ENCODE data around the gene TMOD2.

The TMOD2 gene

GRCh38 chr15:51803965-51804364 lies 52.6 kb downstream of the TMOD2 start:
- no peak for ATAC-seq
- H3K4me1 Mint-ChIP-seq: no peaks in the 10 kb centered on the region

GRCh38 chr15:51806123-51806522 lies 54.7 kb downstream of the TMOD2 start:
- no peak overlapping the region for H3K4me3 Mint-ChIP-seq
- DNase-seq (ENCODE audit: low spot score in 2 of 2) (no peak), ATAC-seq (no peak)
- peaks cover 16% of the 10 kb centered on the region for H3K36me3 Mint-ChIP-seq
- no peaks in the 10 kb centered on the region for H3K4me1 Mint-ChIP-seq
- H3K27ac Mint-ChIP-seq: no peak overlapping the region
- no peaks in the 10 kb centered on the region for H3K9me3 Mint-ChIP-seq

More at GRCh38 chr15:51803965-51804364, 52.6 kb downstream of the TMOD2 start:
- no peak overlapping the region for H3K27ac Mint-ChIP-seq
- peaks cover 29% of the 10 kb centered on the region for H3K36me3 Mint-ChIP-seq
- DNase-seq (ENCODE audit: low spot score in 2 of 2): no peak
- H3K9me3 Mint-ChIP-seq: no peaks in the 10 kb centered on the region
- no peak overlapping the region for H3K4me3 Mint-ChIP-seq

- ATAC-seq (no peak), DNase-seq (ENCODE audit: low spot score in 2 of 2) (no peak)
- Mint-ChIP-seq H3K36me3 (peaks cover 8% of the 10 kb centered on the region), H3K27ac (no peak overlapping the region), H3K9me3 (no peaks in the 10 kb centered on the region), H3K4me3 (no peak overlapping the region), H3K4me1 (no peaks in the 10 kb centered on the region)
Measured at GRCh38 chr15:51809457-51809856, 58.1 kb downstream of the TMOD2 start.

GRCh38 chr15:51812598-51812997 lies 61.2 kb downstream of the TMOD2 start:
- no peak for ATAC-seq

GRCh38 chr15:51814606-51815005 lies 63.2 kb downstream of the TMOD2 start:
- no peak for DNase-seq (ENCODE audit: low spot score in 2 of 2)
- Mint-ChIP-seq H3K36me3 (no peaks in the 10 kb centered on the region), H3K4me1 (no peaks in the 10 kb centered on the region), H3K27ac (no peak overlapping the region), H3K4me3 (no peak overlapping the region), H3K9me3 (peaks cover 3% of the 10 kb centered on the region)
- ATAC-seq: no peak

More at GRCh38 chr15:51812598-51812997, 61.2 kb downstream of the TMOD2 start:
- Mint-ChIP-seq H3K4me3 (no peak overlapping the region), H3K36me3 (peaks cover 2% of the 10 kb centered on the region), H3K9me3 (no peaks in the 10 kb centered on the region), H3K27ac (no peak overlapping the region), H3K4me1 (no peaks in the 10 kb centered on the region)
- no peak for DNase-seq (ENCODE audit: low spot score in 2 of 2)

GRCh38 chr15:51816611-51817010 lies 65.2 kb downstream of the TMOD2 start:
- H3K9me3 Mint-ChIP-seq: peaks cover 18% of the 10 kb centered on the region
- H3K4me3 Mint-ChIP-seq: no peak overlapping the region
- H3K36me3 Mint-ChIP-seq: no peaks in the 10 kb centered on the region
- H3K27ac Mint-ChIP-seq: no peak overlapping the region
- H3K4me1 Mint-ChIP-seq: no peaks in the 10 kb centered on the region
- DNase-seq (ENCODE audit: low spot score in 2 of 2) (no peak), ATAC-seq (no peak)

- ATAC-seq: no peak
- Mint-ChIP-seq H3K27ac (no peak overlapping the region), H3K4me1 (no peaks in the 10 kb centered on the region), H3K4me3 (no peak overlapping the region), H3K36me3 (no peaks in the 10 kb centered on the region), H3K9me3 (peaks cover 18% of the 10 kb centered on the region)
- DNase-seq (ENCODE audit: low spot score in 2 of 2): no peak
Measured at GRCh38 chr15:51818150-51818549, 66.8 kb downstream of the TMOD2 start.

- no peak overlapping the region for H3K27ac Mint-ChIP-seq
- H3K4me1 Mint-ChIP-seq: peaks cover 8% of the 10 kb centered on the region
- peaks cover 6% of the 10 kb centered on the region for H3K9me3 Mint-ChIP-seq
- DNase-seq (ENCODE audit: low spot score in 2 of 2) (no peak), ATAC-seq (no peak)
- H3K4me3 Mint-ChIP-seq: no peak overlapping the region
- peaks cover 5% of the 10 kb centered on the region for H3K36me3 Mint-ChIP-seq
Measured at GRCh38 chr15:51825698-51826097, 74.3 kb downstream of the TMOD2 start.

- ATAC-seq (no peak), DNase-seq (ENCODE audit: low spot score in 2 of 2) (no peak)
- H3K36me3 Mint-ChIP-seq: peaks cover 9% of the 10 kb centered on the region
- peaks cover 38% of the 10 kb centered on the region for H3K4me1 Mint-ChIP-seq
- H3K27ac Mint-ChIP-seq: peak overlapping the region; percentile 95
- no peaks in the 10 kb centered on the region for H3K9me3 Mint-ChIP-seq
- H3K4me3 Mint-ChIP-seq: peak overlapping the region; percentile 93
Measured at GRCh38 chr15:51828621-51829375, 77.4 kb downstream of the TMOD2 start.

- peaks cover 43% of the 10 kb centered on the region for H3K4me1 Mint-ChIP-seq
Measured at GRCh38 chr15:51829376-51830275, 78.2 kb downstream of the TMOD2 start, which contains the start of gene TMOD3. Gene TMOD3 (plus strand): TSS chr15:51829653. CDS start chr15:51862885, 33,232 bp downstream.

GRCh38 chr15:51830276-51830806 lies 78.9 kb downstream of the TMOD2 start:
- Mint-ChIP-seq H3K4me1 (peaks cover 49% of the 10 kb centered on the region), H3K36me3 (peaks cover 16% of the 10 kb centered on the region), H3K4me3 (peak overlapping the region; percentile 93), H3K9me3 (no peaks in the 10 kb centered on the region), H3K27ac (peak overlapping the region; percentile 95)
- DNase-seq (ENCODE audit: low spot score in 2 of 2): no peak
- ATAC-seq: peak; percentile 14

More at GRCh38 chr15:51829376-51830275, 78.2 kb downstream of the TMOD2 start, which contains the start of gene TMOD3:
- Mint-ChIP-seq H3K9me3 (no peaks in the 10 kb centered on the region), H3K36me3 (peaks cover 9% of the 10 kb centered on the region), H3K4me3 (peak within 1 kb of the TSS; percentile 93), H3K27ac (peak within 1 kb of the TSS; percentile 95)
- ATAC-seq: peak; percentile 88
- DNase-seq (ENCODE audit: low spot score in 2 of 2): peak; percentile 92 to 97

GRCh38 chr15:51833772-51834171 lies 82.4 kb downstream of the TMOD2 start:
- peak; percentile 79 for ATAC-seq
- Mint-ChIP-seq H3K27ac (peak overlapping the region; percentile 46), H3K4me3 (peak overlapping the region; percentile 93)

GRCh38 chr15:51837792-51838251 lies 86.4 kb downstream of the TMOD2 start:
- Mint-ChIP-seq H3K4me1 (peaks cover 93% of the 10 kb centered on the region), H3K4me3 (peak overlapping the region; percentile 12), H3K27ac (peak overlapping the region; percentile 26), H3K36me3 (peaks cover 24% of the 10 kb centered on the region), H3K9me3 (no peaks in the 10 kb centered on the region)
- ATAC-seq: no peak
- no peak for DNase-seq (ENCODE audit: low spot score in 2 of 2)

More at GRCh38 chr15:51833772-51834171, 82.4 kb downstream of the TMOD2 start:
- no peaks in the 10 kb centered on the region for H3K9me3 Mint-ChIP-seq
- H3K4me1 Mint-ChIP-seq: peaks cover 83% of the 10 kb centered on the region
- H3K36me3 Mint-ChIP-seq: peaks cover 33% of the 10 kb centered on the region
- DNase-seq (ENCODE audit: low spot score in 2 of 2): no peak

- no peak for ATAC-seq
- H3K36me3 Mint-ChIP-seq: peaks cover 24% of the 10 kb centered on the region
- peaks cover 93% of the 10 kb centered on the region for H3K4me1 Mint-ChIP-seq
- no peak overlapping the region for H3K27ac Mint-ChIP-seq
- H3K9me3 Mint-ChIP-seq: no peaks in the 10 kb centered on the region
- H3K4me3 Mint-ChIP-seq: peak overlapping the region; percentile 12
- no peak for DNase-seq (ENCODE audit: low spot score in 2 of 2)
Measured at GRCh38 chr15:51838270-51838669, 86.9 kb downstream of the TMOD2 start.

- ATAC-seq: no peak
- no peak for DNase-seq (ENCODE audit: low spot score in 2 of 2)
- Mint-ChIP-seq H3K36me3 (peaks cover 13% of the 10 kb centered on the region), H3K4me1 (peaks cover 85% of the 10 kb centered on the region), H3K4me3 (no peak overlapping the region), H3K9me3 (no peaks in the 10 kb centered on the region), H3K27ac (no peak overlapping the region)
Measured at GRCh38 chr15:51840692-51841091, 89.3 kb downstream of the TMOD2 start.

Data from stimulated activated effector memory CD8-positive, alpha-beta T cell treated with anti-CD3 and anti-CD28 coated beads, Interleukin-12 subunit alpha, Interleukin-12 subunit beta, amount 100 ng/mL, for 72 hours (primary cell).